ENCODE results near the gene EDN3.

EDN3 gene

DNA sequence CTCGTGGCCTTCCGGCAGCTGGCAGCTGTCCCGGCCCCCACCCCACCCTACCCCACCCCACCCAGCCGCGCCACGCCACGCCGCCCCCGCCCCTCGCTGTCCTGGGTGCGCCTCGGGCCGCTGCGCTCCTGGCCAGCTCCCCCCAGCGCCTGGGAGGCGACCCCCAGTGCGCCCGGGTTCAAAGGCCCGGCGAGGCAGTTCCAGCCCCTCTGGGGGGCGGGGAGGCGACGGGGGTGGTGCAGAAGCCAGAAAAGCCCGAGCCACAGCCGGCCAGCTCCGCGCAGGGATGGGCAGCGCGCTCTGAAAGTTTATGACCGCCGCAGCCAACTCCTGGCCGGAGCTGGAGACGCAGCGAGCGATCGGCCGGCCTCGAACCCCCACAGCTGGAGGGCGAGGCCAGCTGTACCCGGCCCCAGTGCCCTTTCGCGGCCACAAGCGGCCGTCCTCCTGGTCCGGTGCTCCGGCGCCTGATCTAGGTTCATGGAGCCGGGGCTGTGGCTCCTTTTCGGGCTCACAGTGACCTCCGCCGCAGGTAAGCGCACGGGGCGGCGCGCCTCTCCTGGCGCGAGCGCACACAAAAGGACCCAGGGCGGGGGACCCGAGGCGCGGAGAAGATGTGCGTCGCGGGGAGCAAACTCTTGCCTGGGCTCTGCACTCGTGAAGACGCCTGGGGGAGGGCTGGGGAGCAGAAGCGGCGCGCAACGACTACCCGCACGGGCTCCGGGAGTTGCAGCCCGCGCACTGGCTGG is at the start of gene EDN3:
TSS of gene EDN3 (plus strand) at position 279 of the 749 bp plus-strand sequence. CDS start at position 481, 202 bp downstream.
- TF ChIP-seq, protein P1, sequence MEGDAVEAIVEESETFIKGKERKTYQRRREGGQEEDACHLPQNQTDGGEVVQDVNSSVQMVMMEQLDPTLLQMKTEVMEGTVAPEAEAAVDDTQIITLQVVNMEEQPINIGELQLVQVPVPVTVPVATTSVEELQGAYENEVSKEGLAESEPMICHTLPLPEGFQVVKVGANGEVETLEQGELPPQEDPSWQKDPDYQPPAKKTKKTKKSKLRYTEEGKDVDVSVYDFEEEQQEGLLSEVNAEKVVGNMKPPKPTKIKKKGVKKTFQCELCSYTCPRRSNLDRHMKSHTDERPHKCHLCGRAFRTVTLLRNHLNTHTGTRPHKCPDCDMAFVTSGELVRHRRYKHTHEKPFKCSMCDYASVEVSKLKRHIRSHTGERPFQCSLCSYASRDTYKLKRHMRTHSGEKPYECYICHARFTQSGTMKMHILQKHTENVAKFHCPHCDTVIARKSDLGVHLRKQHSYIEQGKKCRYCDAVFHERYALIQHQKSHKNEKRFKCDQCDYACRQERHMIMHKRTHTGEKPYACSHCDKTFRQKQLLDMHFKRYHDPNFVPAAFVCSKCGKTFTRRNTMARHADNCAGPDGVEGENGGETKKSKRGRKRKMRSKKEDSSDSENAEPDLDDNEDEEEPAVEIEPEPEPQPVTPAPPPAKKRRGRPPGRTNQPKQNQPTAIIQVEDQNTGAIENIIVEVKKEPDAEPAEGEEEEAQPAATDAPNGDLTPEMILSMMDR (IDR thresholded peaks at IDR 0.05; ENCODE audit: low read depth, low read length), result no peak
- no peak for DNase-seq (ENCODE audit: low read depth in 2 of 2)
- no peak within 1 kb of the TSS for H3K4me3 ChIP-seq (replicated peaks in 1 of 2; ENCODE audit: low read depth in 2 of 2, low read length in 2 of 2)

GRCh38 chr20:59253325-59253724 is 47.1 kb upstream of the EDN3 start:
- H3K4me3 ChIP-seq (replicated peaks in 1 of 2; ENCODE audit: low read depth in 2 of 2, low read length in 2 of 2), result no peak overlapping the region

DNA sequence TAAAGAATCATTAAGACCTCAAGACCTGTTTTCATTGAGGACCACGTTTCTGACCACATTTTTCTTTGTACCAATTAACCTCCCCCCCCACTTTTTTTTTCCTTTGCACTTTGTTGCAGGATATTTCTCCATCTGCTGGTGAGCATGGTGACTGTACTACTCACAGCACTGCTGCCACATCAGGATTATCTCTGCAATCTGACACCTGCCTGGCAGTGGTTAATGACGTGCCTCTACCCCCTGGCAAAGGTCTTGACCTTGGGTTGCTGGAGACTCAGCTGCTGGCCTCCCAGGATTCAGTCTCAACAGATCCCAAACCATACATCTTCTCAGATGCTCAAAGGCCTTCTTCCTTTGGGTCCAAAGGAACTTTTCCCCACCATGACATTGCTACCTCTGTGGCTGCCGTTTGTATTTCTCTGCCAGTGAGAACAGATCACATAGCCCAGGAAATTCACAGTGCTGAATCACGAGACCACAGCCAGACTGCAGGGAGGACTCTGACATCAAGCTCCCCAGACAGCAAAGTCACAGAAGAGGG is 46.6 kb upstream of the EDN3 start:
- DNase-seq (ENCODE audit: low read depth in 2 of 2), result no peak
- TF ChIP-seq, protein P1 (IDR thresholded peaks at IDR 0.05; ENCODE audit: low read depth, low read length), result no peak
- no peak overlapping the region for H3K4me3 ChIP-seq (replicated peaks in 1 of 2; ENCODE audit: low read depth in 2 of 2, low read length in 2 of 2)

More at GRCh38 chr20:59253325-59253724, 47.1 kb upstream of the EDN3 start:
- no peak for DNase-seq (ENCODE audit: low read depth in 2 of 2)
- TF ChIP-seq, protein P1 (IDR thresholded peaks at IDR 0.05; ENCODE audit: low read depth, low read length), result no peak

GRCh38 chr20:59255256-59255655 is 45.2 kb upstream of the EDN3 start:
- no peak overlapping the region for H3K4me3 ChIP-seq (replicated peaks in 1 of 2; ENCODE audit: low read depth in 2 of 2, low read length in 2 of 2)
- DNase-seq (ENCODE audit: low read depth in 2 of 2), result no peak
- TF ChIP-seq, protein P1 (IDR thresholded peaks at IDR 0.05; ENCODE audit: low read depth, low read length), result no peak

DNA sequence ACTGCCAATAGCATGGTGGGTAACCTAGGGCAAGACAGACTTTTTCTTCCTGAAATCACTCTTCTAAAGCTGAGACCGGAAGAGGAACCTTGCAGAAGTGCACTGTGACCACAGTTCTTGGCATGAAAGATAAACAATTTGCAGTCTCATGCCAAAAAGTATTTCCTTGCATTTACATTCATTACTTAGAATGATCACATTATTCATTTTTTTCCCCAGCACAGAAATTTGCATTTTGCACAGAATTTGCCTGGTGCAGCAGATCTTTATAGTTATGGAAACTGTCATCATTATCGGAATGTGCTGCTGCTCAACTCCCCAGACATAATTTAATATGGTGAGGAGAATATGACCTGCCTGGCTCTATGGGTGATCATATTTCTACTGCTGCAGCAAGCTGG is 42.2 kb upstream of the EDN3 start:
- no peak overlapping the region for H3K4me3 ChIP-seq (replicated peaks in 1 of 2; ENCODE audit: low read depth in 2 of 2, low read length in 2 of 2)
- TF ChIP-seq, protein P1 (IDR thresholded peaks at IDR 0.05; ENCODE audit: low read depth, low read length), result no peak
- DNase-seq (ENCODE audit: low read depth in 2 of 2), result no peak

- TF ChIP-seq, protein P1 (IDR thresholded peaks at IDR 0.05; ENCODE audit: low read depth, low read length), result no peak
- H3K4me3 ChIP-seq (replicated peaks in 1 of 2; ENCODE audit: low read depth in 2 of 2, low read length in 2 of 2), result no peak overlapping the region
- DNase-seq (ENCODE audit: low read depth in 2 of 2), result no peak
Observed at GRCh38 chr20:59259946-59260345, 40.5 kb upstream of the EDN3 start.

All from cardiac fibroblast (primary cell).